ENCODE measurements around the gene STX12. TPM values are rescaled to one million over a fixed set of nuclear protein-coding genes. Genes with fewer than 3 reads are reported as not detected.

STX12 gene
- total RNA-seq, 4 donors from 2014 or later, result 44.0 to 76.7 (median 56.1) TPM

DNA sequence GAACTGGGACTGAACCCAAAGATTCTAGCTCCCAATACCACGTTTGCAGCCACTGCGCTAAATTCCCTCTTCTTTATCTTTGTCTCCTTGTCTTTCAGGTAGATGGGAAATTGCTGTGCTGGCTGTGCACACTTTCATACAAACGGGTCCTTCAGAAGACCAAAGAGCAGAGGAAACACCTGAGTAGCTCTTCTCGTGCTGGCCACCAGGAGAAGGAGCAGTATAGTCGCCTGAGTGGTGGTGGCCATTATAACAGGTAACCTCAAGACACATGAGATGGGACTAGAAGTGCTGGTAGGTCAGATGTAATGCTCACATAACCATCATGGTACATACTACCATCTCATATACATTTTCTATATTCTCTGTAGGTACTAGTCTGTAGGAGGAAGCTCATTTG is 28.5 kb upstream of the STX12 start:
- peaks cover 37 to 95% (median 76%) of the 10 kb centered on the region in 4 donors for H3K36me3 ChIP-seq
- DNase-seq (ENCODE audit: extremely low spot score), result no peak
- intact Hi-C loops (cut with DNase I), result no loop called here
- TF ChIP-seq, protein P1, sequence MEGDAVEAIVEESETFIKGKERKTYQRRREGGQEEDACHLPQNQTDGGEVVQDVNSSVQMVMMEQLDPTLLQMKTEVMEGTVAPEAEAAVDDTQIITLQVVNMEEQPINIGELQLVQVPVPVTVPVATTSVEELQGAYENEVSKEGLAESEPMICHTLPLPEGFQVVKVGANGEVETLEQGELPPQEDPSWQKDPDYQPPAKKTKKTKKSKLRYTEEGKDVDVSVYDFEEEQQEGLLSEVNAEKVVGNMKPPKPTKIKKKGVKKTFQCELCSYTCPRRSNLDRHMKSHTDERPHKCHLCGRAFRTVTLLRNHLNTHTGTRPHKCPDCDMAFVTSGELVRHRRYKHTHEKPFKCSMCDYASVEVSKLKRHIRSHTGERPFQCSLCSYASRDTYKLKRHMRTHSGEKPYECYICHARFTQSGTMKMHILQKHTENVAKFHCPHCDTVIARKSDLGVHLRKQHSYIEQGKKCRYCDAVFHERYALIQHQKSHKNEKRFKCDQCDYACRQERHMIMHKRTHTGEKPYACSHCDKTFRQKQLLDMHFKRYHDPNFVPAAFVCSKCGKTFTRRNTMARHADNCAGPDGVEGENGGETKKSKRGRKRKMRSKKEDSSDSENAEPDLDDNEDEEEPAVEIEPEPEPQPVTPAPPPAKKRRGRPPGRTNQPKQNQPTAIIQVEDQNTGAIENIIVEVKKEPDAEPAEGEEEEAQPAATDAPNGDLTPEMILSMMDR (IDR thresholded peaks at IDR 0.05), result no peak
- TF ChIP-seq POLR2AphosphoS5 (IDR thresholded peaks at IDR 0.05) (no peak), EP300 (IDR thresholded peaks at IDR 0.05) (no peak), POLR2A (IDR thresholded peaks at IDR 0.05; ENCODE audit: low read depth) (no peak)
- H3K27ac ChIP-seq (replicated peaks in 1 of 4), result no peak overlapping the region
- no peaks in the 10 kb centered on the region for H3K9me3 ChIP-seq
- WGBS, result 93% methylated on average over 5 of the region's 5 CpGs
- no peak overlapping the region for H3K4me3 ChIP-seq
- H3K27me3 ChIP-seq, result no peaks in the 10 kb centered on the region
- H3K4me1 ChIP-seq, result no peaks in the 10 kb centered on the region

DNA sequence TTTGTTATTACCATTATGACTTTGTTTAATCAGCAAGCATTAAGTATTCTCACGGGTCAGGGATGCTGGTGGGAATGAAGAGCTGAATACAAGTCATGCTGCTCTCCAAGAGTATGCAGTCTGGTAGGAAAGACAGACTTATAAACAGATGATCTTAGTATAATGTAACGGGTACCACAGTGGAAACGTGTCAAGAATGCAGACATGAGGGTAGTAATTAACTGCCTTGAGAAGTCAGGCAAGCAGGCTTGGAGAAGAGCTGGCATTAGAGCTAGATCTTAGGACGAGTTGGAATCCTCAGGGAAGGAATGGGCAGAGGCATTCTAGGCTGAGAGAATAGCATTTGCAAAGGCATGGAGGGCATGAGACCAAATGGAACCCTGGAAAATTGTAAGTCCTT is 27.6 kb upstream of the STX12 start:
- no peaks in the 10 kb centered on the region for H3K9me3 ChIP-seq
- H3K27ac ChIP-seq (replicated peaks in 1 of 4), result no peak overlapping the region
- no peak overlapping the region for H3K4me3 ChIP-seq
- H3K36me3 ChIP-seq, result peaks cover 43 to 95% (median 76%) of the 10 kb centered on the region in 4 donors
- DNase-seq (ENCODE audit: extremely low spot score), result no peak
- intact Hi-C loops (cut with DNase I), result no loop called here
- WGBS, result 81% methylated on average over 4 of the region's 4 CpGs
- no peaks in the 10 kb centered on the region for H3K4me1 ChIP-seq
- H3K27me3 ChIP-seq, result no peaks in the 10 kb centered on the region
- no peak for TF ChIP-seq POLR2A (IDR thresholded peaks at IDR 0.05; ENCODE audit: low read depth)
- TF ChIP-seq POLR2AphosphoS5 (IDR thresholded peaks at IDR 0.05), result no peak
- no peak for TF ChIP-seq EP300 (IDR thresholded peaks at IDR 0.05)
- TF ChIP-seq, protein P1 (IDR thresholded peaks at IDR 0.05), result no peak

- TF ChIP-seq EP300 (IDR thresholded peaks at IDR 0.05) (no peak), POLR2AphosphoS5 (IDR thresholded peaks at IDR 0.05) (no peak), POLR2A (IDR thresholded peaks at IDR 0.05; ENCODE audit: low read depth) (no peak)
- TF ChIP-seq, protein P1 (IDR thresholded peaks at IDR 0.05), result no peak
- H3K9me3 ChIP-seq, result no peaks in the 10 kb centered on the region
- H3K4me1 ChIP-seq, result peaks cover 0 to 12% (median 9%) of the 10 kb centered on the region in 4 donors
- no peak overlapping the region for H3K27ac ChIP-seq (replicated peaks in 1 of 4)
- intact Hi-C loops (cut with DNase I), result no loop called here
- no peak for DNase-seq (ENCODE audit: extremely low spot score)
- WGBS, result 58% methylated on average over 3 of the region's 3 CpGs
- H3K4me3 ChIP-seq, result no peak overlapping the region
- peaks cover 16 to 87% (median 65%) of the 10 kb centered on the region in 4 donors for H3K36me3 ChIP-seq
- no peaks in the 10 kb centered on the region for H3K27me3 ChIP-seq
Measured at GRCh38 chr1:27752360-27752759, 20.7 kb upstream of the STX12 start.

DNA sequence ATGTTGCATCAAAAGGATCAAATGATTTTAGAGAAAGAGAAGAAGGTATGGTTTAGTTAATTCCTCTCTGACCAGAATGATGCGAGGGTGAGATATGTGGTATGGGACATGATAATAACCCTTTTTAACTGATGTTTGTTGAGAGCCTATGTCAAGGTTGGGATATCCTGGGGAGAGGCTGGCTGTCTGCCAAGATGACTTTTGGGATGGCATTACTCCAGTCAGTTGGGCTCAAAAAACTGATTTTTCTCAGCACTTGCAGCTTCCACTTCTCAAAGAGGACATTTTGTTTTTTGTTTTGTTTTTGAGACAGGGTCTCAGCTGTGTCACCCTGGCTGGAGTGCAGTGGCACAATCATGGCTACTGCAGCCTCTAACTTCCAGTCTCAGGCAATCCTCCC is 17.7 kb upstream of the STX12 start:
- intact Hi-C loops (cut with DNase I), result no loop called here
- TF ChIP-seq POLR2A (IDR thresholded peaks at IDR 0.05; ENCODE audit: low read depth), result no peak
- no peak for TF ChIP-seq POLR2AphosphoS5 (IDR thresholded peaks at IDR 0.05)
- no peak for TF ChIP-seq EP300 (IDR thresholded peaks at IDR 0.05)
- TF ChIP-seq, protein P1 (IDR thresholded peaks at IDR 0.05), result no peak
- DNase-seq (ENCODE audit: extremely low spot score), result no peak
- Histone ChIP-seq H3K9me3 (no peaks in the 10 kb centered on the region), H3K4me3 (no peak overlapping the region), H3K27ac (replicated peaks in 1 of 4) (peak overlapping the region in 1 of 4 donors; percentile 10), H3K36me3 (peaks cover 12 to 87% (median 69%) of the 10 kb centered on the region in 4 donors), H3K27me3 (no peaks in the 10 kb centered on the region), H3K4me1 (peaks cover 0 to 12% (median 9%) of the 10 kb centered on the region in 4 donors)
- WGBS, result 86% methylated on average over 1 of the region's 1 CpG

GRCh38 chr1:27755865-27756264 is 17.2 kb upstream of the STX12 start:
- 77% methylated on average over 4 of the region's 4 CpGs for WGBS
- no peak for TF ChIP-seq EP300 (IDR thresholded peaks at IDR 0.05)
- TF ChIP-seq, protein P1 (IDR thresholded peaks at IDR 0.05), result no peak
- TF ChIP-seq POLR2A (IDR thresholded peaks at IDR 0.05; ENCODE audit: low read depth), result no peak
- no peak for TF ChIP-seq POLR2AphosphoS5 (IDR thresholded peaks at IDR 0.05)
- intact Hi-C loops (cut with DNase I), result no loop called here
- peaks cover 0 to 12% (median 9%) of the 10 kb centered on the region in 4 donors for H3K4me1 ChIP-seq
- H3K27ac ChIP-seq (replicated peaks in 1 of 4), result peak overlapping the region in 2 of 4 donors; percentile 10 to 24
- H3K9me3 ChIP-seq, result no peaks in the 10 kb centered on the region
- no peak overlapping the region for H3K4me3 ChIP-seq
- H3K36me3 ChIP-seq, result peaks cover 14 to 87% (median 67%) of the 10 kb centered on the region in 4 donors
- DNase-seq (ENCODE audit: extremely low spot score), result no peak
- H3K27me3 ChIP-seq, result no peaks in the 10 kb centered on the region

All from esophagus muscularis mucosa (tissue), 4 donors.